Tongue (tissue), 2 donors: ENCODE results near the gene KDELR3. TPM values are rescaled to one million over a fixed set of nuclear protein-coding genes. Genes with fewer than 3 reads are reported as not detected.

ENCODE experiments used
- DNase-seq: peaks from one replicate; pipeline ENCODE4 v3.0.0-alpha.2; 2015
- total RNA-seq: library from RNA; depleted of rRNA; stranded (reverse); fragments of >200 nt; gene quantifications from one replicate; pipeline ENCODE4 v1.2.3, GENCODE V29; 2014

The KDELR3 gene
- total RNA-seq, 1 donor from 2014 or later, result 22.3 TPM

- no peak for DNase-seq
These were observed 16.3 kb downstream of the KDELR3 start for GRCh38 chr22:38484244-38484643.

- DNase-seq, result no peak
These were observed 17.9 kb downstream of the KDELR3 start for GRCh38 chr22:38485783-38486182.

DNA sequence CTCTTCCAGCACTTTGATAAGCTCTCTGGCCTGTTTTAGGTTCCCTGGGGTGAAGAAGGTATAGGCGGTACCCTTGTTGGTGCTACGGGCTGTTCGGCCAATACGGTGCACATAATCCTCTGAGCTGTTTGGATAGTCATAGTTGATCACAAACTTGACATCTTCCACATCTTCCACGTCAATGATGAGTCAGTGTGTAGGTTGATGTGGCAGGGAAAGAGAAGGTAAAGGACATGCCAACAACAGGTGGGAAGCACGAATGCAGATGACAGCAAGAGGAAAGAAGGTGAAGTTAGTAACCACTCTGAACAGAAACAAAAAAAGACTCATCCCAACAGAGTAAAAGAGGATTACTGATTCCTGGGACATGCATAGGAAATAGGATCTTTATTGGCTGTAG, 20.1 kb downstream of the KDELR3 start:
- DNase-seq, result no peak

- no peak for DNase-seq
These were observed 21.2 kb downstream of the KDELR3 start for GRCh38 chr22:38489142-38489541.

DNA sequence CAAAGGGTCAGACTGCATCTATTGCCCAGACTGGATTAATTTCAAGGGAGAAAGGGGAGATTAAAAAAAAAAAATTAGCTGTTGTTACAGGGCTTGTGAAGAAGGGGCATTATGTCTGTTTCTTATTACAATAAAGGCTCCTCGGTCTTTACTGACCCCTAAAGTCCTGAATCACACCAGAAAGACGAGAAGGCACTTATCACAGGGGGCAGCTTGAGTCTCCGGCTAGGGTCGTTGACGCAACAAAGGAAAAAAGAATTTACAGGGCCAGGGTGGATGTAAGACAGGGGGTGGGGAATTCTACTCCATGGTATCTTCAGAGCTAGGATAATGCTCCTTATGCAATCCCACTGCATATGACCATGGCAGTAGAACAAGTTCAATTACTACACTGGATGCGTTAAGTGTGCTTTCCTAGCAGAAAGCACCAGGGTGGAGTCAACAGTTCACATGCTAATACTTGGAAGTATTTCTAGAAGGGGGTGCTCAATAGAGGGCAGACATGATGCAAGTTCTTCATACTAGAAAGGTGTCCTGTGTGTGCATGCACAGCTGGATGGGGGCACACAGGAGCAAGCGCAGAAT, 21.8 kb downstream of the KDELR3 start:
- DNase-seq, result no peak

DNA sequence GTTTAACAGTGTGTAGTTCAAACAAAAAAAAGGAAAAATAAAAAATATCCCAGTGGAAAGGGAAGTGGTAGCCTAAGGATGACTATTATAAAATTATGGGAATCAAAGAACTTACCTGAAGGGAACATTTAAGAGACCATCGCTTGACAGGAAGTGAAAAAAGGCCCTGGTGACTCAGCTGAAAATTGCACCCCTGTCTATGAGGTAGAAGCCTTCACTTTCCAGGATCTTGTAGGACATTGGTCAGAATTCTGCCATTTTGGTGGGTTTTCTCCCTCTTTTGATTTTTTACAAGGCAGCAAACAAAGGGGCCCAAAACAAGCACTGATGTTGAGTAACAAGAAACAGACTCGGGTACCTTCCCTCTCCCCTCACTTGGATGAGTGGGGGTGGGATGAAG, 22.6 kb downstream of the KDELR3 start:
- DNase-seq, result no peak

DNA sequence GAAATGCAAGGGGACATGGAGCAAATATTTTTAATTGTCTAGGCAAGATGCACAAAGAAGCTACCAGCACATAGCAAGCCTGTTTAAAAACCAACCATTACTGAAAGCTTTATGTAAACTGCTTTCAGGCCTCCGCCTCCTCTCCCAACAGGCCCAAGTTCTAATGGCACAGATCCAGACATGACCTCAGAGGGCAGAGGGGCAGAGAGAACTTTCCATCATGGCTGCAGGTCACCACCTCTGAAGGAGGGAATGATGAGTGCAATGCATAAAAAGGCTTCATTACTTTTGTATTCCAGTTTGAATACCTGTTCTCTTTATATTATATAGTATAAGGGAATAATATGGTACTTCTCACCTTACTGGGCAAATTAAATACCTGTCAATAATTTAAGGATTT, 23.0 kb downstream of the KDELR3 start:
- peak; percentile 69 for DNase-seq

DNA sequence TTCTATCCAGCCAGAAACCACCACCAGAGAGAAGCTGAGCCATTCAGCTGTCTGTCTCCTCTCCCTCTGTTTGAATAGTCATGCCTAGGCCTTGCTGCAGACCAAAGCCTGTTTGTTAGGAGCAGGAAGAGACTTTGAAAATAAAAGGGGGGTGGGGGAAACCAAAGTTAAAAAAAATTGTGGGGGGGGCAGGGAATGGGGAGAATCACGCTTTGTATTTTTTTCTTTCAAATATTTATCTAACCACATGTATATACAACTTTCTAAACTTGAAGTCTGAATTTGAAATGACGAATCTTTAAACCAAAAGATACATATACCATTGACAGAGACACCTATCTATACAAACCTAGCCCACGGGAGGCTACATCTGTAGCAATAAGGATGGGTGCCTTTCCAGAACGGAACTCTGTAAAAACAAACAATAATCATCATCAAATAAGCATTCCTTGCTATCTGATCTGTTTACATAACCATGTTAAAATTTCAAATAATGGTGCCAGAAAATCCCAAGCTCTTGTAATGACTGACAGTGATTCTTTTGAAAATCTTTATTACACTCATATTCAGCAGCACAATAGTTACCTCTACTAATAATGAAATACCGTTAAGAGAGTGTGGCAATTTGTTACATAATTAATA, 23.9 kb downstream of the KDELR3 start:
- DNase-seq, result no peak

- no peak for DNase-seq
These were observed 26.6 kb downstream of the KDELR3 start for GRCh38 chr22:38494498-38494897.

GRCh38 chr22:38494939-38495338, 27.0 kb downstream of the KDELR3 start:
- DNase-seq, result no peak

DNA sequence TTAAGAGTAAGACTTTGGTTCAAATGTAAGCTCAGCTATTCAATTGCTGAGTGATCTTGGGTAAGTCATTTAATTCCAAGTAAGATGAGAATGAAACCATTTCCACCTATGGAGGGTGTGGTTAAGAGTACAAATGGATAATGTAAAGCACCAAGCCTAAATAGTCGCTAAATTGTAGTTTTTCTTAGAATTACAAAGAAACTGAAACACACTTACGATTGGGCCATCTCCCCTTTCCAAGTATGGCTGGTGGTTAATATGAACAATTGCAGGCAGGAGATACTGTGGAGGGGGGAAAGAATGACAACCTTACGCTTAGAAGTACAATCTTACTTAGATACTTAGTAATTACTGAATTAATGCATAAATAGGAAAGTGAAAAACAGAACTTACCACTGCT, 30.0 kb downstream of the KDELR3 start:
- no peak for DNase-seq

DNA sequence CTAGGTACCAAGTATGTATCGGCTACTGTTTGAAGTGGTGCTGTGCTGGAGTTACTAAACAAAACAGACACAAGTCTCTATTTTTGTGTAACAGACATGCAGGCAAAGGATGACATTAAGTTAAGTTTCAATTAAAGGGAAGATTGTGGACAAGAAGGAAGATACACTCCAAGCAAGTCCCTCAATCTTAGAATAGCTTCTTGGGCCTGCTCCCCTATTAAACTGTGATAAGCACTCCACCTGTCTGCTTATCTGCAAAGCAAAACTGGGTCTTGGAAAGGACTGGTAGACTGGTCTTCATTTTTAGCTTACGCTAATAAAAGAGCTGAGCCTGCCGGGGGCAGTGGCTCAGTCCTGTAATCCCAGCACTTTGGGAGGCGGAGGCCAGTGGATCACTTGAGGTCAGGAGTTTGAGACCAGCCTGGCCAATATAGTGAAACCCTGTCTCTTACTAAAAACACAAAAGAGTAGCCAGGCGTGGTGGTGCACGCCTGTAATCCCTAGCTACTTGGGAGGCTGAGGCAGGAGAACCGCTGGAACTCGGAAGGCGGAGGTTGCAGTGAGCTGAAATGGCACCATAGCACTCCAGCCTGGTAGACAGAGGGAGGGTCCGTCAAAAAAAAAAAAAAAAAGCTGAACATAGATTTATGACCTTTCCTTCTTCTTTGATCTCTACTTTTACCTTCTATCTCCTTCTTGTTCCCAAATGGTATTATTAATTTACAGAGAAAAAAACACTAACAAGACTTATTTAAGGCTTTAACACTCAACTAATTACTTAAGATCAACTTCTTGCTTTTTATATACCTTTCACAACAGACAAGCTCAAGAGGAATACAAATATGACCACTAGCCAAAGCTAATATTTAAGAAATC, 34.1 kb downstream of the KDELR3 start:
- DNase-seq, result no peak

GRCh38 chr22:38503021-38503420, 35.1 kb downstream of the KDELR3 start:
- no peak for DNase-seq

GRCh38 chr22:38504731-38505540, 37.0 kb downstream of the KDELR3 start:
- DNase-seq, result peak; percentile 60

- peak; percentile 83 for DNase-seq
These were observed 37.7 kb downstream of the KDELR3 start for GRCh38 chr22:38505541-38506117.

GRCh38 chr22:38506118-38506962, 38.4 kb downstream of the KDELR3 start, which contains the start of gene DDX17:
Gene DDX17, minus strand, starts transcription at chr22:38506311.
- peak; percentile 99 for DNase-seq

DNA sequence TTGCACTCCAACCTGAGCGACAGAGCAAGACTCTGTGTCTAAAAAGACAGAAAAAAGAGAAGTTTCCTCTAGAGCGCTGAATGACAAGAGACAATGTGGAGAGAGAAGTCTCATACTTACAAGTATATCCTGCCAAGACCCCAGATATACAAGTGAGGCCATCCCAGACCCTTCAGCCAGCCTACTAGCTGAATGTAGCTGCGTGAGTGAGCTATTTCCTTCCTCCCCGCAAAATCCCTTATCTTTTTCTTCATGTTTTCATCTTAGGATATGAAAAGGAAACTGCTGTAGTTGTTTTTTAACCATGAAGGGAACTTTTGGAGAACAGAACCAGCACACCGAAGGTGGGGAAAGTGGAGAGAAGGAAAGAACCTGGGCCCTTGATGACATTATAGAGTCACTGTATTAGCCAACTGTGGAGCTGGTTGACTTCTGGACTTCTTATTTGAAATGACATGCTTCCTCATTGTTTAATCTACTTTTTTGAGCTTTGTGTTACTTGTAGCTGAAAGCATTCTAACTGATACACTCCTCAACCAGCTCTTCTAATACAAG, 42.6 kb downstream of the KDELR3 start:
- no peak for DNase-seq

- DNase-seq, result no peak
These were observed 45.2 kb downstream of the KDELR3 start for GRCh38 chr22:38513063-38513462.

- DNase-seq, result no peak
These were observed 50.7 kb downstream of the KDELR3 start for GRCh38 chr22:38518620-38519019.

DNA sequence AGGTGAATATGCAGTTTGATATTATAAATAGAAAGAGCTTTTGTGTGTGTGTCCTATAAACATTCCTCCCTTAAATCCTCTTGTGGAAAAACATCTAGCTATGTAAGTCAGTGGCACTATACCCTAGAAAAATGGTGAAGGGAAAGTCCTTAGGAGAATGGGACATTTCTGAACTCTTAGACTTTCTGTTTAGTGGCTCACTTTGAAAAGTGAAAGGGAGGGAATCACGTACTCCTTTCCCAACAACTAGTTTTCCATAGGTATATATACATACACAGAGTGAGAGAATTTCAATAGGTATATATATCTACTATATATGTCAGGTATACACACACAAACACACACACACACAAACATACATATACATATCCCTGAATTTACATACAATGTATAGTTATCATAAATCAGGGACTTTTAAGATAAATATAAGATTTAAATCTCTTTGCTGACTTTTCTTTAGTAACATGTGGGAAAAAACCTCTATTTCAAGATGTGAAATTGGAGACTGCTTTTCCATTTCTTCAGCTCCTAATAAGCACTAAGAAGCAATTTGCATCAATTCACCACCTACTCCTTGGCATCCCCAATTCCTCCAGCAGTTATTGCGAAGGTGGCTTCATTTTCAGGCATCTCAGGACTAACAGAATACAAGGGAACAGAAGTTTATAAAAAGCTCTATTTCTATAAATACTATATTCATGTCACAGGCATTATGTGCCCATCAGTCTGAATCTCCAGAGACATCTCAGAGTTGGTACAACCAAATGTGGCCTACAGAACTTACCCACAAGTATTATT, 51.8 kb downstream of the KDELR3 start:
- DNase-seq, result no peak
